ENCODE measurements around the gene SOX10. TPM values are rescaled to one million over a fixed set of nuclear protein-coding genes. Genes with fewer than 3 reads are reported as not detected.

The SOX10 gene
- polyA plus RNA-seq, 3 donors, result not detected

GRCh38 chr22:37990862-37991261 is 6.5 kb upstream of the SOX10 start:
- H3K4me1 Mint-ChIP-seq, result peaks cover 3% of the 10 kb centered on the region
- no peaks in the 10 kb centered on the region for H3K9me3 ChIP-seq (replicated peaks in 1 of 2; ENCODE audit: control insufficient read depth in 1 of 2, insufficient read depth in 1 of 2, low read length in 2 of 2)
- H3K27ac ChIP-seq (ENCODE audit: low read depth in 1 of 2, low read length in 2 of 2), result no peak overlapping the region
- no peak overlapping the region for H3K27ac Mint-ChIP-seq
- no peaks in the 10 kb centered on the region for H3K79me2 ChIP-seq (ENCODE audit: insufficient read depth, low read length)
- H3K36me3 Mint-ChIP-seq, result no peaks in the 10 kb centered on the region
- WGBS (ENCODE audit: insufficient coverage), result 93% methylated on average over 2 of the region's 7 CpGs
- H3K4me3 Mint-ChIP-seq, result no peak overlapping the region
- intact Hi-C loops (cut with micrococcal nuclease), result no loop called here
- H3K9me3 Mint-ChIP-seq, result no peaks in the 10 kb centered on the region
- no peaks in the 10 kb centered on the region for H3K27me3 ChIP-seq (ENCODE audit: control insufficient read depth in 2 of 2, insufficient read depth in 2 of 2, low read length in 2 of 2)
- H3K27me3 Mint-ChIP-seq (ENCODE audit: low read depth in 3 of 3), result peaks cover 0 to 5% (median 2%) of the 10 kb centered on the region in 3 donors
- H3K4me2 ChIP-seq (replicated peaks; ENCODE audit: extremely low read depth, low read length, poor library complexity, severe bottlenecking), result no peak overlapping the region
- H3K4me3 ChIP-seq (replicated peaks in 1 of 3; ENCODE audit: low read depth in 2 of 3, low read length in 3 of 3), result no peak overlapping the region
- H3K36me3 ChIP-seq (replicated peaks in 1 of 2; ENCODE audit: control insufficient read depth in 1 of 2, insufficient read depth in 2 of 2, low read length in 2 of 2), result no peaks in the 10 kb centered on the region
- TF ChIP-seq, protein P1, sequence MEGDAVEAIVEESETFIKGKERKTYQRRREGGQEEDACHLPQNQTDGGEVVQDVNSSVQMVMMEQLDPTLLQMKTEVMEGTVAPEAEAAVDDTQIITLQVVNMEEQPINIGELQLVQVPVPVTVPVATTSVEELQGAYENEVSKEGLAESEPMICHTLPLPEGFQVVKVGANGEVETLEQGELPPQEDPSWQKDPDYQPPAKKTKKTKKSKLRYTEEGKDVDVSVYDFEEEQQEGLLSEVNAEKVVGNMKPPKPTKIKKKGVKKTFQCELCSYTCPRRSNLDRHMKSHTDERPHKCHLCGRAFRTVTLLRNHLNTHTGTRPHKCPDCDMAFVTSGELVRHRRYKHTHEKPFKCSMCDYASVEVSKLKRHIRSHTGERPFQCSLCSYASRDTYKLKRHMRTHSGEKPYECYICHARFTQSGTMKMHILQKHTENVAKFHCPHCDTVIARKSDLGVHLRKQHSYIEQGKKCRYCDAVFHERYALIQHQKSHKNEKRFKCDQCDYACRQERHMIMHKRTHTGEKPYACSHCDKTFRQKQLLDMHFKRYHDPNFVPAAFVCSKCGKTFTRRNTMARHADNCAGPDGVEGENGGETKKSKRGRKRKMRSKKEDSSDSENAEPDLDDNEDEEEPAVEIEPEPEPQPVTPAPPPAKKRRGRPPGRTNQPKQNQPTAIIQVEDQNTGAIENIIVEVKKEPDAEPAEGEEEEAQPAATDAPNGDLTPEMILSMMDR (IDR thresholded peaks at IDR 0.05), result no peak
- H2AFZ ChIP-seq (ENCODE audit: insufficient read depth, low read depth, low read length, poor library complexity, severe bottlenecking), result no peak overlapping the region
- no peak overlapping the region for H3K9ac ChIP-seq (ENCODE audit: insufficient read depth, low read length, poor library complexity, severe bottlenecking)
- DNase-seq, result no peak
- no peaks in the 10 kb centered on the region for H3K4me1 ChIP-seq (ENCODE audit: control insufficient read depth in 1 of 2, insufficient read depth in 2 of 2, low read length in 2 of 2)
- H4K20me1 ChIP-seq (ENCODE audit: insufficient read depth, low read length), result no peaks in the 10 kb centered on the region

- no peak overlapping the region for H3K9ac ChIP-seq (ENCODE audit: insufficient read depth, low read length, poor library complexity, severe bottlenecking)
- DNase-seq, result no peak
- H3K27ac ChIP-seq (ENCODE audit: low read depth in 1 of 2, low read length in 2 of 2), result no peak overlapping the region
- intact Hi-C loops (cut with micrococcal nuclease), result no loop called here
- Mint-ChIP-seq H3K4me3 (no peak overlapping the region), H3K27ac (no peak overlapping the region), H3K27me3 (ENCODE audit: low read depth in 3 of 3) (peaks cover 0 to 3% (median 2%) of the 10 kb centered on the region in 3 donors), H3K9me3 (no peaks in the 10 kb centered on the region), H3K4me1 (peaks cover 3% of the 10 kb centered on the region), H3K36me3 (no peaks in the 10 kb centered on the region)
- H3K36me3 ChIP-seq (replicated peaks in 1 of 2; ENCODE audit: control insufficient read depth in 1 of 2, insufficient read depth in 2 of 2, low read length in 2 of 2), result no peaks in the 10 kb centered on the region
- no peak overlapping the region for H2AFZ ChIP-seq (ENCODE audit: insufficient read depth, low read depth, low read length, poor library complexity, severe bottlenecking)
- H3K9me3 ChIP-seq (replicated peaks in 1 of 2; ENCODE audit: control insufficient read depth in 1 of 2, insufficient read depth in 1 of 2, low read length in 2 of 2), result no peaks in the 10 kb centered on the region
- no peaks in the 10 kb centered on the region for H4K20me1 ChIP-seq (ENCODE audit: insufficient read depth, low read length)
- no peaks in the 10 kb centered on the region for H3K4me1 ChIP-seq (ENCODE audit: control insufficient read depth in 1 of 2, insufficient read depth in 2 of 2, low read length in 2 of 2)
- H3K4me3 ChIP-seq (replicated peaks in 1 of 3; ENCODE audit: low read depth in 2 of 3, low read length in 3 of 3), result no peak overlapping the region
- TF ChIP-seq, protein P1 (IDR thresholded peaks at IDR 0.05), result no peak
- WGBS (ENCODE audit: insufficient coverage), result 98% methylated on average over 5 of the region's 5 CpGs
- H3K79me2 ChIP-seq (ENCODE audit: insufficient read depth, low read length), result no peaks in the 10 kb centered on the region
- H3K27me3 ChIP-seq (ENCODE audit: control insufficient read depth in 2 of 2, insufficient read depth in 2 of 2, low read length in 2 of 2), result no peaks in the 10 kb centered on the region
- H3K4me2 ChIP-seq (replicated peaks; ENCODE audit: extremely low read depth, low read length, poor library complexity, severe bottlenecking), result no peak overlapping the region
These were observed 5.9 kb upstream of the SOX10 start for GRCh38 chr22:37990301-37990700.

Measured in CD14-positive monocyte (primary cell).